ENCODE data around the gene INTS15. TPM values are rescaled to one million over a fixed set of nuclear protein-coding genes. Genes with fewer than 3 reads are reported as not detected.

The INTS15 gene
- total and polyA plus RNA-seq, 9 of the 15 experiments (the other 6 are each of a cell fraction or from before 2014, with no cell fraction given), result 0.52 to 28.9 (median 11.6) TPM

GRCh38 chr7:6642239-6642839, 52.5 kb downstream of the INTS15 start:
- no peak for DNase-seq (ENCODE audit: extremely low read depth in 1 of 4, low spot score in 3 of 4)
- Histone ChIP-seq H3K9me1 (ENCODE audit: control insufficient read depth, insufficient read depth, low read length) (peaks cover 2% of the 10 kb centered on the region), H3K27me3 (ENCODE audit: control insufficient read depth in 2 of 2, insufficient read depth in 2 of 2, low read length in 2 of 2) (no peaks in the 10 kb centered on the region), H3K4me1 (replicated peaks in 1 of 2; ENCODE audit: control insufficient read depth in 2 of 2, insufficient read depth in 2 of 2, low read length in 2 of 2) (peaks cover 19 to 52% of the 10 kb centered on the region in 2 experiments; a peak in 4 of 5 replicates), H3K9me3 (replicated peaks; ENCODE audit: control insufficient read depth, insufficient read depth, low read depth, low read length) (peaks cover 6% of the 10 kb centered on the region; the same call in 1 of the 2 replicates), H4K20me1 (replicated peaks; ENCODE audit: control insufficient read depth, insufficient read depth, low read length) (no peaks in the 10 kb centered on the region), H3K4me2 (ENCODE audit: insufficient read depth, low read length) (no peak overlapping the region), H3K4me3 (no peak overlapping the region), H2AFZ (ENCODE audit: low read depth, low read length) (no peak overlapping the region), H3K79me2 (ENCODE audit: control insufficient read depth, insufficient read depth, low read length) (peaks cover 51% of the 10 kb centered on the region), H3K27ac (ENCODE audit: extremely low read depth, low read depth, low read length) (no peak overlapping the region), H3K36me3 (ENCODE audit: control insufficient read depth, insufficient read depth, low read length) (peaks cover 82% of the 10 kb centered on the region), H3K9ac (ENCODE audit: insufficient read depth in 1 of 2, low read depth in 2 of 2, low read length in 2 of 2) (peak overlapping the region in 1 of 2 experiments; percentile 17; a peak in 1 of 4 replicates)
- TF ChIP-seq ZNF277 (CRISPR knock-in tag; IDR thresholded peaks at IDR 0.05; ENCODE audit: borderline replicate concordance) (no peak), ZNF512 (tag; IDR thresholded peaks at IDR 0.05) (no peak), SUPT5H (IDR thresholded peaks at IDR 0.05) (peak; percentile 42; the same call in 1 of the 2 replicates), ASH1L (IDR thresholded peaks at IDR 0.05; ENCODE audit: borderline replicate concordance, low read depth, partially characterized antibody) (no peak), OTX1 (CRISPR knock-in tag; IDR thresholded peaks at IDR 0.05) (no peak), TCFL5 (CRISPR knock-in tag; conservative IDR thresholded peaks at IDR 0.05) (no peak), ZNF668 (CRISPR knock-in tag; IDR thresholded peaks at IDR 0.05) (no peak), IRF9 (tag; IDR thresholded peaks at IDR 0.05) (no peak), SNRNP70 (optimal IDR thresholded peaks at IDR 0.05; ENCODE audit: low read depth, low read length) (no peak), YBX1 (IDR thresholded peaks at IDR 0.05) (no peak), ZNF184 (CRISPR knock-in tag; IDR thresholded peaks at IDR 0.05) (no peak), RBFOX2 (IDR thresholded peaks at IDR 0.05; ENCODE audit: low read depth, low read length) (peak; percentile 52), MAFF (IDR thresholded peaks at IDR 0.05; ENCODE audit: low read length) (no peak), ZNF197 (CRISPR knock-in tag; IDR thresholded peaks at IDR 0.05; ENCODE audit: low read depth) (no peak), FOXK1 (CRISPR knock-in tag; IDR thresholded peaks at IDR 0.05; ENCODE audit: borderline replicate concordance) (no peak), SRSF7 (optimal IDR thresholded peaks at IDR 0.05; ENCODE audit: low read depth, low read length) (no peak), GABPA (tag; conservative IDR thresholded peaks at IDR 0.05; ENCODE audit: low read depth) (no peak)
- CTCF ChIA-PET (ENCODE audit: low intra/inter-chr PET ratio), result no interaction called here
- intact Hi-C loops (cut with micrococcal nuclease) (no loop called here), in situ Hi-C loops (cut with MboI) (no loop called here)
- 96% methylated on average over 13 of the region's 24 CpGs for WGBS (ENCODE audit: insufficient coverage, low coverage, missing lambda C conversion rate)
- POLR2A ChIA-PET, result no interaction called here
- TSS peak; percentile 13 for BruUV-seq (replicated peaks)
- ATAC-seq, result no peak
- FAIRE-seq, result no peak

All from K562 (cell line).